ENCODE data around the gene TIMM22.
"Not testable (repeated sequence)": the region's sequence is repeated elsewhere in the genome, so short reads cannot be mapped to it uniquely, and the experiment has no call there.

TIMM22 gene

GRCh38 chr17:964876-965275 lies 32.1 kb upstream of the TIMM22 start:
- no peak for DNase-seq (ENCODE audit: low read depth)
- no peak overlapping the region for H3K4me3 ChIP-seq (ENCODE audit: low read depth, low read length)
- no peak for TF ChIP-seq CTCF (conservative IDR thresholded peaks at IDR 0.05; ENCODE audit: low read depth, low read length)

- H3K4me3 ChIP-seq (ENCODE audit: low read depth, low read length), result no peak overlapping the region
- DNase-seq (ENCODE audit: low read depth), result no peak
- TF ChIP-seq CTCF (conservative IDR thresholded peaks at IDR 0.05; ENCODE audit: low read depth, low read length), result no peak
Observed at GRCh38 chr17:965311-965989, 31.5 kb upstream of the TIMM22 start.

GRCh38 chr17:967122-967521 lies 29.8 kb upstream of the TIMM22 start:
- TF ChIP-seq CTCF (conservative IDR thresholded peaks at IDR 0.05; ENCODE audit: low read depth, low read length), result no peak
- no peak for DNase-seq (ENCODE audit: low read depth)
- H3K4me3 ChIP-seq (ENCODE audit: low read depth, low read length), result no peak overlapping the region

DNA sequence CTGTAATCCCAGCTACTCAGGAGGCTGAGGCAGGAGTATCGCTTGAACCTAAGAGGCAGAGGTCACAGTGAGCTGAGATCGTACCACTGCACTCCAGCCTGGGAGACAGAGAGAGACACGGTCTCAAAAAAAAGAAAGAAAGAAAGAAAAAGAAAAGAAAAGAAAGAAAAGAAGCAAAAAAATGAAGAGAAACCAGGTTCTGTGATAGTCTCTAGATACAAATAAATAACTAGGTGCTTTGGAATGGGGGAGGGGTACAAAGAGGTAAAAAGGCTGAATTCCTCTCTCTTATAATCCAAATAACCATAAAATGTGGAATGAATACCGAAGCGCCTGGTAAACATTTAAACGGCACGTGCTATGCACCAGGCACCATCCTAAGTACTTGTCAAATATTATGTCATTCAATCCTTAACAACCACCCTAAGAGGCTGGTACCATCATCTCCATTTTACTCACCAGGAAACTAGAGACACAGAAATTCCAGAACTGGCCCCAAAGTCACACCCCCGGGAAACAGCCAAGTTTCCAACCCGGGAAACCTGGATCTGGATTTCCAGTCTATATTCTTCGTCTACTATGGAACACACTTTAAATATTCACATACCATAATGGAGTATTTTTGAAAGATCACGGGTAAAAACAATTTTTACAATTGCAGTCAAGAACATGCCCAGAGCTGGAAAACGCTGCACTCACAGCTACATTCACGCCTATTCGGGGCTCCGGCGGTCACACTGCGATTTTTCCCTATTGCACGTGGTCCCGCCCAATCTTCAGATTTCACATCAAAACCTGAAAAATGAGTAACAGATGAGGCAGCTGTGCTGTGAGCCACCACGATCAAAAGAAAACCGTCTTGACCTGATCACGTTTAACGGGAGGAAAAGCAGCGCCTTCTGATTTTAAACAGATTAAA lies 27.9 kb upstream of the TIMM22 start:
- TF ChIP-seq CTCF (conservative IDR thresholded peaks at IDR 0.05; ENCODE audit: low read depth, low read length), result no peak
- DNase-seq (ENCODE audit: low read depth), result no peak
- H3K4me3 ChIP-seq (ENCODE audit: low read depth, low read length), result peak overlapping the region; percentile 34

- TF ChIP-seq CTCF (conservative IDR thresholded peaks at IDR 0.05; ENCODE audit: low read depth, low read length), result no peak
- DNase-seq (ENCODE audit: low read depth), result no peak
- H3K4me3 ChIP-seq (ENCODE audit: low read depth, low read length), result peak overlapping the region; percentile 34
Observed at GRCh38 chr17:969811-970355, 27.0 kb upstream of the TIMM22 start.

DNA sequence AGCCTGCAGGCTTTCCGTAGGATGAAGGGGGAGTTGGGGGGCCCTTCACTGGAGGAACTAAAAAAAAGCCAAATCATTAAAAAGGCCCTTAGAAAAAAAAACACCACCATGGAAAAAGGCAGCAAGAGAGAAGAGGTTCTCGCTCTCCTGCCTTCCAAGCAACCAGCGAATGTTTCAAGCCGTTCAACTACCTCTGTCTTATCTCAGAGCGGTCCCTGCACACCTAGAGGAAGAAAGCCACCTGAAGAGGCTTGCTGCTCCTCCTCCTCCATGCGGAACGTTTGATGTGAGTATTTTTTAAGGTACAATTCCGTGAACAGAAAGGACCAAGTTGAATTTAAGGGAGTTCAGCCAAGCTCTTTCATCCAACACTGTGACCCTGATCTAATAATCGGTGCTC lies 26.6 kb upstream of the TIMM22 start:
- no peak for DNase-seq (ENCODE audit: low read depth)
- no peak for TF ChIP-seq CTCF (conservative IDR thresholded peaks at IDR 0.05; ENCODE audit: low read depth, low read length)
- H3K4me3 ChIP-seq (ENCODE audit: low read depth, low read length), result no peak overlapping the region

GRCh38 chr17:971861-972260 lies 25.1 kb upstream of the TIMM22 start:
- not testable (repeated sequence) for H3K4me3 ChIP-seq (ENCODE audit: low read depth, low read length); DNase-seq (ENCODE audit: low read depth)
